Hepatocyte (in vitro differentiated cells): ENCODE data around the gene MRRF.

Source experiments
- EZH2 ChIP-seq: fragments of 200-600 bp; sonication (generic); IDR thresholded peaks from 2 replicates; pipeline ENCODE4 v1.6.1; 2016; ENCODE audit warnings: antibody characterized with exemption, mild to moderate bottlenecking, borderline replicate concordance
- EZH2phosphoT487 ChIP-seq: fragments of 200-600 bp; sonication (generic); IDR thresholded peaks from one replicate; pipeline ENCODE4 v1.6.1; 2018; ENCODE audit warnings: antibody characterized with exemption, mild to moderate bottlenecking, low read depth, moderate library complexity; ENCODE audit not compliant: unreplicated experiment, severe bottlenecking
- TF ChIP-seq, protein P1 (sequence below): fragments of 200-600 bp; sonication (generic); IDR thresholded peaks from 2 replicates; pipeline ENCODE4 v1.5.1; 2016; ENCODE audit warnings: antibody characterized with exemption, mild to moderate bottlenecking; ENCODE audit not compliant: poor library complexity

GRCh38 chr9:122336866-122337555 lies 72.3 kb downstream of the MRRF start:
- TF ChIP-seq, protein P1, sequence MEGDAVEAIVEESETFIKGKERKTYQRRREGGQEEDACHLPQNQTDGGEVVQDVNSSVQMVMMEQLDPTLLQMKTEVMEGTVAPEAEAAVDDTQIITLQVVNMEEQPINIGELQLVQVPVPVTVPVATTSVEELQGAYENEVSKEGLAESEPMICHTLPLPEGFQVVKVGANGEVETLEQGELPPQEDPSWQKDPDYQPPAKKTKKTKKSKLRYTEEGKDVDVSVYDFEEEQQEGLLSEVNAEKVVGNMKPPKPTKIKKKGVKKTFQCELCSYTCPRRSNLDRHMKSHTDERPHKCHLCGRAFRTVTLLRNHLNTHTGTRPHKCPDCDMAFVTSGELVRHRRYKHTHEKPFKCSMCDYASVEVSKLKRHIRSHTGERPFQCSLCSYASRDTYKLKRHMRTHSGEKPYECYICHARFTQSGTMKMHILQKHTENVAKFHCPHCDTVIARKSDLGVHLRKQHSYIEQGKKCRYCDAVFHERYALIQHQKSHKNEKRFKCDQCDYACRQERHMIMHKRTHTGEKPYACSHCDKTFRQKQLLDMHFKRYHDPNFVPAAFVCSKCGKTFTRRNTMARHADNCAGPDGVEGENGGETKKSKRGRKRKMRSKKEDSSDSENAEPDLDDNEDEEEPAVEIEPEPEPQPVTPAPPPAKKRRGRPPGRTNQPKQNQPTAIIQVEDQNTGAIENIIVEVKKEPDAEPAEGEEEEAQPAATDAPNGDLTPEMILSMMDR: no peak
- TF ChIP-seq EZH2 (no peak), EZH2phosphoT487 (no peak)
